NT2/D1 (cell line): ENCODE results near the gene METTL27.
"Not testable (repeated sequence)": the region's sequence is repeated elsewhere in the genome, so short reads cannot be mapped to it uniquely, and the experiment has no call there.

Source experiments
- DNase-seq: peaks from one replicate; pipeline ENCODE4 v3.0.0-alpha.2; 2011; ENCODE audit warnings: low read depth, low spot score
- H3K27me3 ChIP-seq: 2 replicates; pipeline ENCODE4 v1.6.0; 2011; ENCODE audit warnings: mild to moderate bottlenecking; ENCODE audit not compliant: insufficient read length, insufficient read depth
- H3K36me3 ChIP-seq: 2 replicates; pipeline ENCODE4 v1.6.1; 2011; ENCODE audit warnings: mild to moderate bottlenecking, low read length, mixed read lengths; ENCODE audit not compliant: insufficient read depth, insufficient read length
- H3K4me1 ChIP-seq: 2 replicates; pipeline ENCODE4 v1.5.1; 2011; ENCODE audit not compliant: insufficient read depth, insufficient read length
- H3K4me3 ChIP-seq: 2 replicates; pipeline ENCODE4 v1.5.1; 2011; ENCODE audit warnings: low read depth; ENCODE audit not compliant: insufficient read length
- H3K9ac ChIP-seq: 2 replicates; pipeline ENCODE4 v1.6.0; 2011; ENCODE audit warnings: low read depth; ENCODE audit not compliant: insufficient read length
- H3K9me3 ChIP-seq: 2 replicates; pipeline ENCODE4 v1.5.1; 2011; ENCODE audit warnings: mild to moderate bottlenecking, low read length; ENCODE audit not compliant: insufficient read depth
- SUZ12 ChIP-seq: IDR thresholded peaks from 2 replicates; pipeline ENCODE4 v1.6.1; 2011; ENCODE audit not compliant: insufficient read length, insufficient read depth; ENCODE audit errors: extremely low read depth
- YY1 ChIP-seq: IDR thresholded peaks from 2 replicates; pipeline ENCODE4 v1.6.1; 2011; ENCODE audit not compliant: insufficient read length, insufficient read depth
- ZNF274 ChIP-seq: IDR thresholded peaks from 2 replicates; pipeline ENCODE4 v1.6.1; 2011; ENCODE audit warnings: mild to moderate bottlenecking, low read depth, low read length

Gene METTL27

DNA sequence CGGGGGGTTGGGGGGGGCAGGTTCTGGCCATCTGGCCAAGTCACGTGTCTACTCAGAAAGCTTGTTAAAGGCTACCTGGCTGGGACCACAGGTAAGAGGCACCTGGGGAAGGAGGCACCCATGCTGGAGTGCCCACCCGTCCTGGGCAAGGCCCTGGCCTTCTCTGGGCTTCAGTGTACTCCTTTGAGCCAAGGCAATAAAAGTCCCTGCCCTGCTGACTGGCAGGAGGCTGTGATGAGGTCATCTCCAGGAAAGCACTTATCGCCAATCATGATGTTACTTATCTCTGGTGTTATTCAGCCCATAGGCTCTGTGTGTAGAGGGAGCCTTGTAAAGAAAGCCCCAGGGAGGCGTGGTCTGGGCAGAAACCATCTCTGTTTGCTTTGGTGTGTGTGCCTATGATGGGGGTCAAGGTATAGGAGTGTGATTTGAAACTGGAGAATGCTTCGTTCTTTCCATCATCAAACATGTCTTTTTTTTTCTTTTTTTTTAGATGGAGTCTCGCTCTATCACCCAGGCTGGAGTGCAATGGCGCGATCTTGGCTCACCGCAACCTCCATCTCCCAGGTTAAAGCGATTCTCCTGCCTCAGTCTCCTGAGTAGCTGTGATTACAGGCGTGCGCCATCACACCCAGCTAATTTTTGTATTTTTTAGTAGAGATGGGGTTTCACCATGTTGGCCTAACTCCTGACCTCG, 14.1 kb downstream of the METTL27 start:
- Histone ChIP-seq H3K9ac (no peak overlapping the region), H3K4me1 (peaks cover 19% of the 10 kb centered on the region), H3K27me3 (peaks cover 3% of the 10 kb centered on the region), H3K9me3 (no peaks in the 10 kb centered on the region), H3K36me3 (no peaks in the 10 kb centered on the region), H3K4me3 (no peak overlapping the region)
- no peak for TF ChIP-seq ZNF274
- DNase-seq: no peak

- H3K9ac ChIP-seq: no peak overlapping the region
- no peaks in the 10 kb centered on the region for H3K9me3 ChIP-seq
- no peak for DNase-seq
- no peaks in the 10 kb centered on the region for H3K36me3 ChIP-seq
- peaks cover 21% of the 10 kb centered on the region for H3K4me1 ChIP-seq
- H3K27me3 ChIP-seq: peaks cover 3% of the 10 kb centered on the region
- H3K4me3 ChIP-seq: no peak overlapping the region
- TF ChIP-seq SUZ12: no peak
Measured at GRCh38 chr7:73827567-73828106, 14.7 kb downstream of the METTL27 start.

DNA sequence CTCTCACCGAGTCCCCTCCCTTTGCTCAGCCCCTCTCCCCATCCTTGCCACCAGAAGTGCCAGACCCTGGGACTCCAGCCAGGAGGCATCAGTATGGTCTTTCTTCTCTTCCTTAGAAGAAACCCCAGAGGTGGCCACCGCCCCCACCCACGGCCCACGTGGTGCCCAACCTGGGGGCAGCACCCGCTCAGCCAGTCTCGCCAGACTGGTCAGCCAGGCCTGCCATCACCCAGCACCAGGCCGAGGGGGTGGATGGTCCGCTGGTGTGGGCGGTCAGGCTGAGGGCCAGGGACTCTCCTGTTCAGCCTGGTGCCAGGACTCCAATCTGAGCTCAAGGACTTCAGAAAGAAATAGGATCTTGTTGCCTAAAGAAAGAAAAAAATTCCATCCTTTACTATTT, 17.3 kb downstream of the METTL27 start:
- DNase-seq: no peak
- H3K9ac ChIP-seq: no peak overlapping the region
- H3K4me3 ChIP-seq: no peak overlapping the region
- peaks cover 3% of the 10 kb centered on the region for H3K27me3 ChIP-seq
- TF ChIP-seq ZNF274: no peak
- no peak for TF ChIP-seq SUZ12
- H3K36me3 ChIP-seq: no peaks in the 10 kb centered on the region
- H3K4me1 ChIP-seq: peaks cover 9% of the 10 kb centered on the region
- H3K9me3 ChIP-seq: no peaks in the 10 kb centered on the region

- no peak for TF ChIP-seq YY1
- no peaks in the 10 kb centered on the region for H3K36me3 ChIP-seq
- H3K4me1 ChIP-seq: peaks cover 9% of the 10 kb centered on the region
- no peak for DNase-seq
- no peaks in the 10 kb centered on the region for H3K9me3 ChIP-seq
- peaks cover 3% of the 10 kb centered on the region for H3K27me3 ChIP-seq
- H3K9ac ChIP-seq: no peak overlapping the region
- no peak overlapping the region for H3K4me3 ChIP-seq
Measured at GRCh38 chr7:73823873-73824592, 18.3 kb downstream of the METTL27 start.

DNA sequence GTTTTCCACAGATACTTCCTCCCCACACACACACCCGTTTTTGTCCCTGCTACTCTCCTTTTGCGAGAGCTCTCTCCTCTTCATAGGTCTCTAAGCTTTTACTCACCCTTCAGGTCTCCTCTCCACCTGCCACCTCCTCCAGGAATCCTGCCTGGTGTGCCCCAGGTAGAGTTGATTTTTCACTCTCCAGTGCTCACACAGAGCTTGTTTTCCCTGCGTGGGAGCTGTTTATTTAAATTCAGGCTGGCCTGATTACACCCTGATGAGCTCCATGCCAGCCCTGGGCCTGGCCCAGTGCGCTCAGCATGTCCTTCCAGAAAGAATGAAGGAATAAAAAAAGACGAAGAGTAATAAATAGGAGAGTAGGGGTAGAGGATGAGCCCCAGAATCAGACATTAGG, 19.1 kb downstream of the METTL27 start:
- Histone ChIP-seq H3K36me3 (no peaks in the 10 kb centered on the region), H3K4me3 (no peak overlapping the region), H3K9me3 (no peaks in the 10 kb centered on the region), H3K4me1 (peaks cover 9% of the 10 kb centered on the region), H3K27me3 (peaks cover 3% of the 10 kb centered on the region), H3K9ac (no peak overlapping the region)
- no peak for DNase-seq
- TF ChIP-seq YY1 (no peak), ZNF274 (no peak), SUZ12 (no peak)

DNA sequence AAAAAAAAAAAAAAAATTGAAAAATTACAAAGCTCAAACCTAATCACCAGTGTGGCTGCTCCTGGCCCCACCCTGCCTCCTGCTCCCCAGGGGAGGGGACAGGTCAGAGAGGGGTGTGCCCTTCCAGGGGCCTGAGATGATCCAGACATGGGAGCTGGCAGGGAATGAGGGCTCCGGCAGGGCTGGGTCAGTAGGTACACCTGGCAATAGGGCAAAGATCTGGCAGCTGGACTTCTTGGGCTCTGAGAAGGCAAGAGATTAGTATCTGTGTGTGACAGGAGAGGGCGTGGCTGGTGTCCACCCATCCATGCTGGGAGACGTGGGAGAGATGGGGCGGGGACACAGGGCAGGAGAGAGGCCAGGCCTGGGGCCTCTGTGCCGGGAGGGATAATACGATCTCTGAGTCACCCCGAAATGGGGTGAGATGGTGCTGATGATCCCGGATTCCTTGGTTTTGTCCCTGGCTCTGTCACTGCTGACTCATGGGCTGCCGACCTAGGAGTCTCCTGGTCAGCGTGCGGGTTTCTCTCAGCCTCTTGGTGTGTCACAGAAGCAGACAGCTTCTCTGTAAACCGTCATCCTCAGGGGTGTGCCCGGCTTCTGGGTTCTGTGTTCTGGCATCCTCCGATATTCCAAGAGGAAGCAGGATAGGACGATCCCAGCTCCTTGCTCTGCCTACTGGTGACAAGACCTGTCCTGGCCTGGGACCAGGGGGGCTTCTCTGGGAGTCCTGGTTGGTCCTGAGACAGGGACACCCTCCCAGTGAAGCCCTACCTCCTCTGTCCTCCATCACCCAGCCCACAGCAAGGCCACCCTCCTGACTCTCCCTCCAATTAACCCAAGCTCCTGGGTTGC, 19.8 kb downstream of the METTL27 start:
- Histone ChIP-seq H3K4me3 (no peak overlapping the region), H3K36me3 (no peaks in the 10 kb centered on the region), H3K9me3 (no peaks in the 10 kb centered on the region), H3K4me1 (peaks cover 6% of the 10 kb centered on the region), H3K9ac (no peak overlapping the region), H3K27me3 (peaks cover 3% of the 10 kb centered on the region)
- TF ChIP-seq YY1 (no peak), ZNF274 (no peak), SUZ12 (no peak)
- no peak for DNase-seq

GRCh38 chr7:73821597-73822285, 20.6 kb downstream of the METTL27 start:
- not testable (repeated sequence) for H3K9ac ChIP-seq

More at GRCh38 chr7:73821597-73822285, 20.6 kb downstream of the METTL27 start:
- not testable (repeated sequence) for H3K36me3 ChIP-seq, H3K4me3 ChIP-seq, DNase-seq, H3K27me3 ChIP-seq, H3K9me3 ChIP-seq, H3K4me1 ChIP-seq
